NCI-H2171 treated with DMSO at 0.1 percent for 48 hours (cell line): ENCODE results near the gene PTPRN2.
A peak's percentile ranks its signal among the peaks of the same experiment; 100 is the strongest.

Source experiments
- DNase-seq: peaks from one replicate; lab custom pipeline; 2025; lab: John Stamatoyannopoulos, UW

Gene PTPRN2

GRCh38 chr7:157646551-157646950 is 941.1 kb downstream of the PTPRN2 start:
- no peak for DNase-seq

DNA sequence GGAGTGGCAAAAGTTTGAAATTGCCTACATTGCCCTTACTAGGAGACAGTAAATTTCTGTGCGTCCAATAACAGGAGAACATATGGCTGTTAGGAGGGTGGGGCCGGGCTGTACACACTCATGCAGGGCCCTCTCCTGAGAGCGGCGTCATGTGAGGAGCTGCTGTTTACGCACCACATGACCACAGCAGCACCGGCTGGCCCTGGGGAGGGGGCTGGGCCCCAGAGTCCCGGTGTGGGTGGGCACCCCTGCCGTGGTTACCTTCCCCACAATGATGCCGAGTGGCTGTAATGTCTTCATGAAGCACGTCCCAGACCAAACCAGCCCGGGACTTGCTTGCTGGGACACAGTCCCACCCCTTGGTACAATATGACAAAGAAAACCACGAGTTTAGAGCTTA is 942.1 kb downstream of the PTPRN2 start:
- DNase-seq, result peak; percentile 75

DNA sequence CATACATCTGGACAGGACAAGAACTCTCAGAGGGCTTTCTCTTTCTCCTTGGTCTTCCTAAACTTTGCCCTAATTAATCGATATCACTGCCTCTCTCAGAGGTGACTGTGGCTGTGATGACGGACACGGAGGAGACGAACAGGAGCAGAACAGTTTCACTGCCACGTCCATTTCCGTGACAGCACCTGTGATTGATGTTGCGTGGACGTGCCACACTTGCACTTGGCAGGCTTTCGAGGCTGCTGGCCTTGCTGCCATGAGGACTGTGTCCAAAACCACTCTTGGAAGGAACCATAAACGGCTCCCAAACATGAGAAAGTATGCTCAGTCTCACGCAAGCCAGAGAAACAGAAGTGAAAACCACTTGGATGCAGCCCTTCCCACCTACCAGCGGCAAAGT is 942.7 kb downstream of the PTPRN2 start:
- no peak for DNase-seq

GRCh38 chr7:157643525-157643970 is 944.1 kb downstream of the PTPRN2 start:
- DNase-seq, result no peak

DNA sequence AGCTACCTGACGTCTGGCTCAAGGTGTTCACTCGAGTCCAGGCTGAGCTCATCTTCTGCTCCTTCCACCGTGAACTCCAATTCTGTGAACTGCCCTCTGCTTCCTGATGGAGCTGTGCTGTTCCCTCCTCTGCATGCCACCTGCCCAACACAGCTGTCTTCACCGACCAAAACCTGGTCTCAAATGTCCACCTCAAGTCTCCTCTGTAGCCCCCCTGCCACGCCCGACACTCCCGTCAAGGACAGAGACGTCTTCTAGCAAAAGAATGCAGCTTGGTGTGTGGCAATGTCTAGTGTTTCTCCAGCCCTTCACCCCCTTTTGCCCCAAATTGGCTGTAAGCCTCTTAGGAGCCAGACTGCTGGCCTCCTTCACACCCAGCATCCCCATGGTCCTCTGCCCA is 945.8 kb downstream of the PTPRN2 start:
- DNase-seq, result no peak

DNA sequence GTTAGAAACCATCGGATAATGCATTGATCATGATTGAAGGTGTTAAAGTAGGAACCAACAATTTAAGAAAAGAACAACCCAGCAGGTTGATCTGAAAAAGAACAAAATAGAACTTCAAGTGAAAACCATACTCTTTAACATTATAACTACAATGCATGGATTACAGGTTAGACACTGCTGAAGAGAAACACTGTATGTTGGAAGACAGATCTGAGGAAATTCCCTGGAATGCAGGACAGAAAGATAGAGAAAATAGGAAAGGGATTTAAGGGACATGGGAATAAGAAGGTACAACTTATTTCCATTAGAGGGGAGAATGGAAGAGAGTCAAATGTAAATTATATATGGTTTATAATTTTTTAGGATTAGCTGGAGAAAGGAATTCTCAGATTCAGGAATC is 947.5 kb downstream of the PTPRN2 start:
- DNase-seq, result no peak

GRCh38 chr7:157638563-157638962 is 949.1 kb downstream of the PTPRN2 start:
- DNase-seq, result no peak

DNA sequence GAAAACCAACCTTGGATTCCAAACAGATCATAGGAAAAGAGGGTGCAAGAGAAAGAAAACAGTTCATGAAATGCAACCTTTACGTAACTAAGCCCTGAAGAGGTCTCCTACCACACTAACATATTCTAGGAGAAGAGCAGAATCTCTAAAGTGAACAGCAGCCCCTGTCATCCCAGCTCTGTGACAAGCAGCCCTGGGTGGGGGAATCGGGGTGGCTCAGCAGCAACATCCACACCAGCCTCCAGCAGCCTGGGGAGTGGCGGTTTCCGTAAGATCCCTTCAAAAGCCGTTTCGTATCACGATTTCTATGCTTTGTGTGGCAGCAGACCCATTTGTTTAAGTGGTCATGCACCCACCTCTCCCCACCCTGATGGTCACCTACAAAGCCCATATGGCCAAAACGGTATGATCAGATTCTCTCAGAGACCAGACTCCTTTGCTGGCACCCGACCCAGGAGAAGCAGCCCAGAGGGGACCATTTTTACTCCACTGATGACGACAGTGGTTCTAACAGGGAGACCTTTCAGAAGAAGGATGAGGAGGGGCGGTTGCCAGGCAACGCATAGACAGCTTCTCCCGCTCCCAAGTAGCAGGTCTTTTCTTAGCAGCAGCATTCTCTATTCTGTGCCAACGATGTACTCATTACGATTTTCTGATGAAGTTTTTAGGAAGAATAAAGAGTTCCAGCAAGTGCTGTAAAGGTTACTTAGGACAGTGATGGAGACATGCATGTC is 950.2 kb downstream of the PTPRN2 start:
- no peak for DNase-seq

GRCh38 chr7:157635669-157636068 is 952.0 kb downstream of the PTPRN2 start:
- no peak for DNase-seq

DNA sequence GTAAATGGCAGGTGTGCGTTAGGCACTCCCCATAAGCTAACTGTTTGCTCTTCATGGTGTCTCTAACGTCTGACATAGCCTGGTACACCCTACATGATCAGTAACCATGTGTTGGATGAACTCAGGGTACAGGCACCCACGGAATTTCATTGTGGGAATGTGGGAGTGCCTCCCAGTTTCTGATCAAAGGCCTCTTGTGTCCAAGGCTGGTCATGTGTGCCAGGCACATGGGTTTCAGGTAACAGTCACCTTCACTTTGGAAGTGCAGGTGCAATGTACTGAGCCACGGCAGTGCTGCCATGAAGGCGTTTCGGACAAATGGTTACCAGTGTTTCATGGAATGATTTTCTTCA is 952.5 kb downstream of the PTPRN2 start:
- DNase-seq, result no peak

DNA sequence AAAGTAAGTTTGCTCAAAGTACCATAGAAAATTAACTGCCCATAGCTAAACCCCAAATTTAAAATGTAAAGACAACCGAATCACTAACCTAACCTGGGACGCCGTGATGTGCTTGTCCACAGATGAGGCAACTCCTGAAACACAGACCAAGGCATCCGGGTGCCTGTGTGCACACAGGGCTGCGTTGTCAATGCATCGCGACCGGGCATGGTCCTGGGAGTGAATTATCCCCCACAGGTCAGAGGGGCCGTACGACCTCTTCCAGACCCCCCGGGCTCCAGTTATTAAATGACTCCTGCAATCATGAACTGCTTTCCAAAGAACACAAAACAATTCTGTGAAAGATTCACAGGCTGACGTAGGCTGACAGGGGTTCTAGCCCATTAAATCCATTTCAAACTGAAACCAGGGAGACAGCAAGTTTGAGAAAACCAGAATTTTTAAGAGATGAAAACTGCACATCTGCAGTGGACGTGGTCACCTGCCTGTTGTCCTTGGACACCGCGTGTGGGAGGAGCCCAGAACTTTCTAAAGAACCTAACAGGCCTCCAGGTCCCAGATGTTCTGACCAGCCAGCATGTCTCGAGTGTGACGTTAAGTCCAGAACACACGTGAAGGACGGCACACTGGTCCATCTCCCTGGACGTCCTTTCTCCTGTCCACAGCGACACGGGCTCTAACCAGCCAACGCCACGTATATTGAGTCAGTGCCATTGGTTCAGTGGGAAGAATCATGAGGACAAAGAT is 953.0 kb downstream of the PTPRN2 start:
- DNase-seq, result no peak

- no peak for DNase-seq
These were observed 954.0 kb downstream of the PTPRN2 start for GRCh38 chr7:157633465-157634185.

DNA sequence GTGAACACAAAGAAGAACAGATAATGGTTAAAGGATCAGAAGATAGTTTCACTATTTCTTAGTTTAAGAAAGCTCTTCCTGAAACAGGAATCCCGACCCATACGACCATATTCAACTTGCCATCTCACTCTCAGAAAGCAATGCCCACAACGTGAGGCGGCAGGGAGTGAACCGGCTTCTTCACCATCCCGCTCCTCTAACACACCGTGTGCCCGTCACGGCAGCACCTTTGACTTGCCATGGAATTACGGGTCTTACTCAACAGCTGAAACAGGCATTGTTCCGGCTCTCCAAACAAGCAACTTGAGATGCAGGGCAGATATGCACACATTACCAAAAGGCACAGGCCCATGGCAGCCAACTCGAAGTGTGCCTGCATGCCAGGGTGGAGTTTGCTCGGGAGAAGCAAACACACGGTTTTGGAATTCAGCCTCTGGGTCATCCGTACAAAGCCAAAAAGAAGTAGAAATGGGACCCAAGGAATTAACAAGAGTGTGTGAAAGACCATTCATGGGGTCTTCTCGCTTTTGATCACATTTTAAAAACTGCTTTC is 957.2 kb downstream of the PTPRN2 start:
- no peak for DNase-seq

- no peak for DNase-seq
These were observed 959.2 kb downstream of the PTPRN2 start for GRCh38 chr7:157628456-157628855.

DNA sequence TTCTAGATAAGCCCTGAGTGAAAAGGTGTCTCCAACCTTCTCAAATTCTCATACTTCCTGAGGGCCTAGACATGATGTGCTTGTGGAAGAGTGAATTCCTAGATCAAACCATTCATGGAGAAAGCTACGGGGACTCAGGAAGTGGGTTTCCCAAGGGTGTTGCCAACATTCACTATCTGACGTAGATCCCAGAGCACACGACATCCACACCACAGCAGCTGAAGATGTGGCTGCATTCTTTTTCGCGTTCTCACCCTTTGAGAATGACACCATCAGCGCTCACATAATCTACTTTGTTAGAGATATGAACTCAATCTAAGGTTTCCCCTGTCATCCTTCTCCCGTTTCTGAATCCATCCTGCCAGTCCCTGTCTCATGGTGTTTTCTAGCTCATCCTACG is 960.0 kb downstream of the PTPRN2 start:
- DNase-seq, result no peak

DNA sequence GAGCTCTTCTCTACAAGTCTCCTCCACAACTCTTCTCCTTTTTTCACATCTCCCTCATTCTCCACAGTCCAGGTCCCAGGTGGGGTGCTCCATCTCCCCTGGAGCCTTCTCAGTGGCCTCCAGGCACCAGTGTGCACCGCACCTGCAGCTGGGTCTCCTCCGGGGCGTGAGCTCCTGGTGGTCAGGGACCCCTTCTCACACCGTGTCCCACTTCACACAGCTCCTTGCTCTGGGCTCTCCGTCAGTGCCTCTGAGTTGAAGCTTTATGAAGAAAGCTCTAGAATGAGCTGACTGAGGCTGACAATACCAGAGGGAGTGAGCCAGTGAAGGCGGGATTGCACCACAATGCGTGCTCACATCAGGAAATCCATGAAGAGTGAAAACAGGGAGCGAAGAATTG is 960.6 kb downstream of the PTPRN2 start:
- no peak for DNase-seq

GRCh38 chr7:157625973-157626742 is 961.5 kb downstream of the PTPRN2 start:
- DNase-seq, result no peak

GRCh38 chr7:157623556-157623955 is 964.1 kb downstream of the PTPRN2 start:
- DNase-seq, result no peak

DNA sequence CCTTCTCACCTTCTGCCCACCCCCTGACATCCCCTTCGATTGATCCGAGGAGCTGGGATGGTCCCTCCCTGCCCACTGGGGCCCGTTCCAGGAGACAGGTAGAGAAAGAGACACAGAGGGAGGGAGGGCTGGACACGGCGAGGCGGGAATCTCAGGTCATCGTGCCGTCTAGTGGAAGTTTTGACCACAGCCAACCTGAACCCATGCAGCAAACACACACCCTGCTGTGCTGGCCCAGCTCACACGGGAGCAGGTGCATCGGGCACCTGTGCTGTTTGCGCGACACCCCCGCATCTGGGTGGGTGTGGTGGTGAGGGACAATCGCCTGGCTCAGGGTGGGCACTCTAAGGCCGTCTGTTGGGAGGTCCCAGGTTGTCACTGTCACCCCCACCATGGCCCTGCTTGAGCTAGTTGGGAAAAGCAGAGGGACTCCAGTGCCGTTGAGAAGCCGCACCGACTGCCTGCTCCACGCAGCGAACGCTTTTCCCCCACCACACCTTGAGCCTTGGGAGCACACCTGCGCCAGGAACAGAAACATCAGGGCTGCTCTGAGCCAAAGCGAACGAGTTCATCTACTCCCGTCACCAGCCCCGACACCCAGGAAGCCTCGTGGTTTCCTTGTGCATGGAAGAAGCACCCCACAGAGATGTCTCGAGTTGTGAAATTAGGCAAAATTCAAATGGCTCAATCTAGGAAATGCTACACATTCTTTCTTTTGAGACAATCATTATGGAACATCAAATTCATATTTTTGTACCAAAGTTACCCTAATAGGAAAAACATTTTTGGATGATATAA is 965.0 kb downstream of the PTPRN2 start:
- no peak for DNase-seq

- DNase-seq, result no peak
These were observed 965.6 kb downstream of the PTPRN2 start for GRCh38 chr7:157622000-157622399.

GRCh38 chr7:157621131-157621681 is 966.4 kb downstream of the PTPRN2 start:
- DNase-seq, result no peak
